ENCODE results near the gene CCDC86. TPM values are rescaled to one million over a fixed set of nuclear protein-coding genes. Genes with fewer than 3 reads are reported as not detected.

CCDC86 gene
- total RNA-seq, 1 experiment from 2014 or later, result 53.5 TPM

- Mint-ChIP-seq H3K36me3 (peaks cover 30% of the 10 kb centered on the region), H3K4me3 (no peak overlapping the region), H3K4me1 (no peaks in the 10 kb centered on the region), H3K27ac (no peak overlapping the region), H3K9me3 (no peaks in the 10 kb centered on the region), H3K27me3 (ENCODE audit: low read depth) (no peaks in the 10 kb centered on the region)
- DNase-seq (ENCODE audit: low spot score) (no peak), ATAC-seq (no peak)
- ChIA-PET POLR2A (no interaction called here), CTCF (interaction anchor here (4.1 to 5.4 kb wide), 2 partner anchors 9 to 60 kb away, joined by 64 to 277 read pairs; no protein-coding TSS in a partner anchor)
- no peak for TF ChIP-seq ATF2 (CRISPR knock-in tag; IDR thresholded peaks at IDR 0.05; ENCODE audit: borderline replicate concordance, low read depth)
- no peak for TF ChIP-seq IRF2 (CRISPR knock-in tag; IDR thresholded peaks at IDR 0.05; ENCODE audit: borderline replicate concordance, low read depth)
- no peak for TF ChIP-seq NR3C1 (CRISPR knock-in tag; conservative IDR thresholded peaks at IDR 0.05; ENCODE audit: low read depth)
- TF ChIP-seq CREM (CRISPR knock-in tag; IDR thresholded peaks at IDR 0.05), result no peak
- TF ChIP-seq ZNF512 (CRISPR knock-in tag; IDR thresholded peaks at IDR 0.05; ENCODE audit: borderline replicate concordance), result no peak
- no peak for TF ChIP-seq PREB (CRISPR knock-in tag; IDR thresholded peaks at IDR 0.05; ENCODE audit: borderline replicate concordance)
Observed at GRCh38 chr11:60890696-60891095, 48.8 kb downstream of the CCDC86 start.

- no peaks in the 10 kb centered on the region for H3K9me3 Mint-ChIP-seq
- no peak for DNase-seq (ENCODE audit: low spot score)
- H3K4me3 Mint-ChIP-seq, result no peak overlapping the region
- no peaks in the 10 kb centered on the region for H3K4me1 Mint-ChIP-seq
- no peaks in the 10 kb centered on the region for H3K27me3 Mint-ChIP-seq (ENCODE audit: low read depth)
- TF ChIP-seq EMX1 (CRISPR knock-in tag; IDR thresholded peaks at IDR 0.05), result no peak
- TF ChIP-seq CREB1 (CRISPR knock-in tag; IDR thresholded peaks at IDR 0.05), result no peak
- no peak for TF ChIP-seq PREB (CRISPR knock-in tag; IDR thresholded peaks at IDR 0.05; ENCODE audit: borderline replicate concordance)
- TF ChIP-seq GRHL2 (CRISPR knock-in tag; IDR thresholded peaks at IDR 0.05; ENCODE audit: insufficient replicate concordance, severe bottlenecking), result no peak
- TF ChIP-seq ATF3 (CRISPR knock-in tag; conservative IDR thresholded peaks at IDR 0.05), result no peak
- TF ChIP-seq NR3C1 (CRISPR knock-in tag; conservative IDR thresholded peaks at IDR 0.05; ENCODE audit: low read depth), result no peak
- no peak for TF ChIP-seq ESRRA (CRISPR knock-in tag; IDR thresholded peaks at IDR 0.05; ENCODE audit: borderline replicate concordance)
- no peak for TF ChIP-seq ZNF416 (CRISPR knock-in tag; IDR thresholded peaks at IDR 0.05)
- TF ChIP-seq E2F5 (CRISPR knock-in tag; IDR thresholded peaks at IDR 0.05), result no peak
- no peak for TF ChIP-seq ZNF232 (CRISPR knock-in tag; IDR thresholded peaks at IDR 0.05)
- no peak for TF ChIP-seq SMAD3 (CRISPR knock-in tag; IDR thresholded peaks at IDR 0.05; ENCODE audit: borderline replicate concordance)
- TF ChIP-seq ELF4 (CRISPR knock-in tag; IDR thresholded peaks at IDR 0.05; ENCODE audit: low read depth), result no peak
- ChIA-PET CTCF (interaction anchor here (0.7 to 5.4 kb wide), 3 partner anchors 8 to 128 kb away, joined by 3 to 277 read pairs (median 64); no protein-coding TSS in a partner anchor), POLR2A (no interaction called here)
- peaks cover 35% of the 10 kb centered on the region for H3K36me3 Mint-ChIP-seq
- peak overlapping the region; percentile 41; the same call in 1 of the 2 replicates for H3K27ac Mint-ChIP-seq
- ATAC-seq, result no peak
Observed at GRCh38 chr11:60891103-60891741, 49.3 kb downstream of the CCDC86 start.
